Measurements from ENCODE around the gene EFCAB8.

The EFCAB8 gene

GRCh38 chr20:32989507-32990283, 131.0 kb downstream of the EFCAB8 start:
- no peak for DNase-seq
- in situ Hi-C loops (cut with HindIII; ENCODE audit: low pct_ligation_motif_present, low pct_unique_long_range_greater_than_20kb, low sequenced_read_pairs): no loop called here

- DNase-seq: no peak
- in situ Hi-C loops (cut with HindIII; ENCODE audit: low pct_ligation_motif_present, low pct_unique_long_range_greater_than_20kb, low sequenced_read_pairs): no loop called here
Observed at GRCh38 chr20:32990426-32990825, 131.7 kb downstream of the EFCAB8 start.

- in situ Hi-C loops (cut with HindIII; ENCODE audit: low pct_ligation_motif_present, low pct_unique_long_range_greater_than_20kb, low sequenced_read_pairs): no loop called here
- DNase-seq: no peak
Observed at GRCh38 chr20:32991383-32991782, 132.7 kb downstream of the EFCAB8 start.

- DNase-seq: no peak
- in situ Hi-C loops (cut with HindIII; ENCODE audit: low pct_ligation_motif_present, low pct_unique_long_range_greater_than_20kb, low sequenced_read_pairs): no loop called here
Observed at GRCh38 chr20:32991792-32992641, 133.3 kb downstream of the EFCAB8 start.

- no peak for DNase-seq
- in situ Hi-C loops (cut with HindIII; ENCODE audit: low pct_ligation_motif_present, low pct_unique_long_range_greater_than_20kb, low sequenced_read_pairs): no loop called here
Observed at GRCh38 chr20:32993496-32994050, 134.8 kb downstream of the EFCAB8 start.

GRCh38 chr20:32995802-32996201, 137.1 kb downstream of the EFCAB8 start:
- in situ Hi-C loops (cut with HindIII; ENCODE audit: low pct_ligation_motif_present, low pct_unique_long_range_greater_than_20kb, low sequenced_read_pairs): no loop called here
- DNase-seq: no peak

GRCh38 chr20:32997431-32997830, 138.7 kb downstream of the EFCAB8 start:
- in situ Hi-C loops (cut with HindIII; ENCODE audit: low pct_ligation_motif_present, low pct_unique_long_range_greater_than_20kb, low sequenced_read_pairs): no loop called here

GRCh38 chr20:32999603-33000250, 141.0 kb downstream of the EFCAB8 start:
- DNase-seq: no peak
- in situ Hi-C loops (cut with HindIII; ENCODE audit: low pct_ligation_motif_present, low pct_unique_long_range_greater_than_20kb, low sequenced_read_pairs): no loop called here

More at GRCh38 chr20:32997431-32997830, 138.7 kb downstream of the EFCAB8 start:
- DNase-seq: no peak

GRCh38 chr20:33000802-33001466, 142.2 kb downstream of the EFCAB8 start:
- no peak for DNase-seq
- in situ Hi-C loops (cut with HindIII; ENCODE audit: low pct_ligation_motif_present, low pct_unique_long_range_greater_than_20kb, low sequenced_read_pairs): no loop called here

GRCh38 chr20:33002087-33002808, 143.5 kb downstream of the EFCAB8 start:
- in situ Hi-C loops (cut with HindIII; ENCODE audit: low pct_ligation_motif_present, low pct_unique_long_range_greater_than_20kb, low sequenced_read_pairs): no loop called here
- DNase-seq: no peak

- in situ Hi-C loops (cut with HindIII; ENCODE audit: low pct_ligation_motif_present, low pct_unique_long_range_greater_than_20kb, low sequenced_read_pairs): no loop called here
- no peak for DNase-seq
Observed at GRCh38 chr20:33004141-33004751, 145.5 kb downstream of the EFCAB8 start, which contains the start of gene SUN5. SUN5 (minus strand) TSS chr20:33004433; CDS start chr20:33004340, 93 bp downstream.

GRCh38 chr20:33005132-33005566, 146.4 kb downstream of the EFCAB8 start:
- DNase-seq: peak; percentile 3
- in situ Hi-C loops (cut with HindIII; ENCODE audit: low pct_ligation_motif_present, low pct_unique_long_range_greater_than_20kb, low sequenced_read_pairs): no loop called here

GRCh38 chr20:33005908-33006775, 147.4 kb downstream of the EFCAB8 start:
- in situ Hi-C loops (cut with HindIII; ENCODE audit: low pct_ligation_motif_present, low pct_unique_long_range_greater_than_20kb, low sequenced_read_pairs): no loop called here
- no peak for DNase-seq

- no peak for DNase-seq
- in situ Hi-C loops (cut with HindIII; ENCODE audit: low pct_ligation_motif_present, low pct_unique_long_range_greater_than_20kb, low sequenced_read_pairs): no loop called here
Observed at GRCh38 chr20:33006776-33007375, 148.2 kb downstream of the EFCAB8 start.

- no peak for DNase-seq
- in situ Hi-C loops (cut with HindIII; ENCODE audit: low pct_ligation_motif_present, low pct_unique_long_range_greater_than_20kb, low sequenced_read_pairs): no loop called here
Observed at GRCh38 chr20:33007376-33008335, 148.9 kb downstream of the EFCAB8 start, which contains the start of gene BPIFB2. BPIFB2 (plus strand) TSS chr20:33007704; CDS start chr20:33008575, 871 bp downstream.
